ENCODE results near the gene NFATC1.

NFATC1 gene

GRCh38 chr18:79572848-79573451 lies 177.2 kb downstream of the NFATC1 start:
- no peak for DNase-seq (ENCODE audit: low read depth)

- DNase-seq (ENCODE audit: low read depth) = no peak
Observed at GRCh38 chr18:79573921-79574491, 178.3 kb downstream of the NFATC1 start.

DNA sequence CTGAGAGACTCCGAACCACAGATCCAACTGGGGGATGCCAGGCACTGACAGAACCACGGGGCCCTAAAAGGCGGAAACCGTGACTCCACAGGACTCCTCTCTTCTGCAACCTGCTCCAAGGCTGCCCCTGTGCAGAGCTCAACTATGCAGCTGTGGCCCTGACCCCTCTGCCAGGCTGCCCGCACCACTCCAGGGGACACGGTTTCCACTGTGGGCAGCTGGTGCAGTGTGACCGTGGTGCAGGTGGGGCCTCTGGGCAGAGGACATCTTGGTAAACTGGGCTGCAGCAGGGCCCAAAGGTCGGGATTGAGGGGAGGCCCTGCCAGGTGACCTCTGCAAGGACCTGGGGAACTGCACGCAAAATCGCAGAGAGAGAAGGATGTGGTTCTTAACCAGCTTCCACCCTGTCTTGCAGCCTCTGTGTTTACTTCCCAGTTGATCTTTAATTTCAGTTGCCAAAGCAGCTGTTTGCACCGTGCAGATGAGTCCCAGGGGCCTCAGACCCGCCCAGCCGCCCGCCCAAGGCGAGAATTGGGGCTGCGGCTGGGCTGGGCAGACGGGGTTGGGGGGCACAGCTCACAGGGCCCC lies 179.3 kb downstream of the NFATC1 start:
- DNase-seq (ENCODE audit: low read depth) = no peak

DNA sequence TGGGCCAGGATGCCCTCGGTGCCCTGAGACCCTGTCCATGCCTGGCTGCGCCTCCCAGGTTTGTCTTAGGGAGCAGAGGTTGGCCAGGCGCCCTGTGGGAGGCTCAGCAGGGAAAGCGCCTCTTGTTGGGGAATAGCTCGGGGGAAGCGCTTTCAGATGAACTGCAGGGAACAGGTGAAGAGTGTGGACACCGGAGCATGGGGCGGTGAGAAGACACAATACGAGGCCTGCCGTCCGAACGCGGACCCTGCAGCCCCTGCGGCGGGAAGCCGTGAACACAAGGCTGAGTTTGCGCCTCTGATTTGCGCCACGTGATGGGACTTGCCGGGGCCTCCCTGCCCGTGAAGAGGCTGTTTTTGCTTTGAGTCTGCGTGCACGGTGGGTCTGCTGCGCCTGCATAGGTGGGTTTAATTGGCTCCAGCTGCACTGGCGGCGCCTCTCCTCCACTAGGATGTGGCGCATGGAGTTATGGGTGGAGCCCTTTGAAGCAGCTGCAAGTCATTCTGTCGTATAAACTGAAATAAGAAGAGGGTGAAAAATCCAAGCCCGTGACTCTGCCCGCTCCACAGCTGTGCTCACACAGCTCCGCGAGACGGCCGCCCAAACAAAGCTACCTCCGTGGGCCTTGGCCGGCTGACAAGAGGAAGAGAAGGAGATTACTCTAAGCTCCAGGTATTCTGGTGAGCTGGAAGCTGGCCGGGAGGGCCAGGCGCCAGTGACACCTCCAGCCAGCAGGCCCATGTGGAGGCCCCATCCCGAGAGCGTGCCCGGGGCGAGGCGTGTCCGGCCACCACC lies 180.4 kb downstream of the NFATC1 start:
- DNase-seq (ENCODE audit: low read depth) = no peak

DNA sequence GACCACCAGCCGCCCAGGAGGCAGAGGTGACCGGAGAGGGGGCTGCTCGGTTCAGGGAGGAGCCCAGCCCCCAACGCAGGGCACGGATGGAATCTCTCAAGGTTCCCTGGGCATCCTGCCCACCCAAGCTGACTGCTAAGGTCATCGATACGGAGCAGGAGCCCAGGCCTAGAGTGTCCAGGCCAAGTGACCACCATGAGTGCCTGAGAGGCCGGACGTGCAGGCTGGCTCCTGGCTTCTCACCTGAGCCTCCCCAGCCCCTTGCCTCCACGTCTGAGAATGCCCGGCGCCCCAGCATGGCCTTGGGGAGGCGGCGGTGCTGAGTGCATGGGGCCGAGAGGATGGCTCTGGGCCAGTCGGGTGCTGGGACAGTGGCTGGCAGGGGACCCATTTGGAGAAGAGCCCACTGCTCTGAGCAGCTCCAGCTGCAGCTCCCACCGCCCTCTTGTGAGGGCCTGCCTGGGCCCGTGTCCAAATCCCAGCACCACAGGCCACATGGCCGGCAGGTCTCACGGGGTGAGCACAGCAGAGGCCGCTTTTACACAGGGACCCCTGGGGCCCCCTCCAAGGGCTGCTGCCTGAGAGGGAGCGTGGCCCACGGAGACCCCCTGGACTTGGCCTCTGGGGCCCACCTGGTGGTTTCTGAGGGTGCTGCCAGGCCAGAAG lies 181.1 kb downstream of the NFATC1 start:
- no peak for DNase-seq (ENCODE audit: low read depth)

DNA sequence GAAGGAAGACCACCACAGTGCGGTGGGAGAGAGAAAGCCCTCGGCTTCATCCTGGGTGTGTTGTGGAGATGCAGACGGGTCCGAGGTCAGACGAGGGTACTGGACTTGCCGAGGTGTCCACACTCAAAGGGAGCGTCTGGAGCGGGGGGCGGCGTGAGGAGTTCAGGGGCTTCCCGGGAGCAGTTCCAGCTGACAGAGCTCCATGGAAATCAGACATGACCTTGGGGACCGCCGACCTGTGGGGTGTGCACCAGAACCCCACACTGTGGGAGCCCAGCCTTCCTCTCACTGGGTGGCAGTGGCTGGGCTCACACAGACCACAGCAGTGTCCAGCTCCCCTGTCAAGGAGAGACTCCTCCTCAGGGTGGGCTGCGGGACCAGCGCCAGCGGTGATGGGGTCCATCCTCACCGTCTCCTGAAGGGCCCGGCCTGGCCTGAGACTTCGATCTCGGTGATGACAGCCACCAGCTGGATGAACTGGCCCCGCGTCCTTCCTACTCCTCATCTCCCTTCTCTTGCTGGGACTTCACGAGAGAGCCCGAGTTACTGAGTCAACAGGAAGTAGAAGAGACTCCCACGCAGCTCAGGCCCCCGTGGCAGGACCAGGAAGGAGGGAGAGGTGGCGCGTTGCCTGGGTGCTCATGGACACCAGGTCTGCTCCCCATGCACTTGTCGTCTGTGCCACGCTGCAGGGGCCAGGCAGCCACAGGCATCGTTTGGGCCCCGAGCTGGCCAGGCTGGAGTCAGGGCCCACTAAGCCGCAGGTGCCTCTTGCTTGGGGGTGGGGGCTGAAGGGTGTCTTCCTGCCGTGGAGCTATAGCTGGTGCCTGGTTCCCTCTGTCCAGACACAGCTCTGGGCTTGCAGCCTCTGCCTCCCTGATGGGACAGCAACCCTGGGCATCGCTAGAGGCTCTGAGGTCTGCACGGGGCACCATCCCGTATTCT lies 182.0 kb downstream of the NFATC1 start:
- DNase-seq (ENCODE audit: low read depth) = no peak

DNA sequence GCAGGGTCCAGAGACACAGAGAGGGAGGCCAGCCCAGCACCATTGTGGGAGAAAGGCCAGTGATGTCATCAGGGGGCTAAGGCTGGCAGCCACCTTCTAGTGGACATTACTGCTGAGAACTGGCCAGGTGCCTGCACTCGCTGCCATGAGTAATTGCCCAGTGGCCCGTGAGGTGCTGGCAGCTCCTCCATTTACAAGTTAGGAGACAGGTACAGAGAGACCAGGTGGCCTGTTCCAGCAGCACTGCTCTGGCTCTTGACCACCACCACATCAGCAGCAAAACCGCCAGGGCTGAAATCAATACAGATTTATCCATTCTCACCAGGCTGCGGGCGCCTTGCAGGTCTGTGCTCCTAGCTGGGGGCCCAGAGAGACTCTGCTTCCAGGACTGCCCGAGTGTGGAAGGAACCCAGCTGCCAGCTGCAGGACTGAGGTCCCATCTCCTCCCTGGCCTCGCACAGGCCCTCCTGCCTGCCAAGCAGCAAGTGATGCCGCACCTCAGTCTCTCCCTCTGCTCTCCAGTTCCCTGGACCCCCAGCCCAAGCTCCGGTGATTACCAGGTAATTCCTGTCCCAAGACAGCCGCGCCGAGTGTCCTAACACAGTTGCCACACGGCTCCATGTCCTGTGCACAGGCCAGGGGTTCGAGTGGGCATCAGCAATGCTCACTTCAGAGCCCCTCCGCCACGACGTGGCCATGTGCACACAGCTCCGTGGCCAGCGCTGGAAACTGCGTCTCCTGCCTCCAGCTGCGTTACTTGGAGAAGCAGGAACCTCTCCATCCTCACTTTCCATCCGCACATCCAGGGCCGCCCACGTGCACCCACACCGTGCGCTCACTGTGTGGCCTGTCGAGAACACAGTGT lies 182.9 kb downstream of the NFATC1 start:
- DNase-seq (ENCODE audit: low read depth) = no peak

All from HS-27A (cell line).